Bronchial epithelial cell (primary cell): ENCODE measurements around the gene CHID1. TPM values are rescaled to one million over a fixed set of nuclear protein-coding genes. Genes with fewer than 3 reads are reported as not detected.
A peak's percentile ranks its signal among the peaks of the same experiment; 100 is the strongest.

Experiments used
- DNase-seq: peaks from one replicate; pipeline ENCODE4 v3.0.0-alpha.2; 2010; ENCODE audit warnings: low read depth
- FAIRE-seq: peaks from 2 replicates; lab custom pipeline; 2011; peaks lifted over from hg19 to GRCh38; lab: Jason Lieb, UNC
- H3K27me3 ChIP-seq: 2 replicates; pipeline ENCODE4 v1.5.1; 2011; ENCODE audit warnings: low read length; ENCODE audit not compliant: control insufficient read depth, insufficient read depth
- H3K36me3 ChIP-seq: 2 replicates; pipeline ENCODE4 v1.5.1; 2011; ENCODE audit warnings: low read length; ENCODE audit not compliant: control insufficient read depth, insufficient read depth
- H3K4me3 ChIP-seq: 2 replicates; pipeline ENCODE4 v1.5.1; 2011; ENCODE audit warnings: mild to moderate bottlenecking, low read depth, low read length, control low read depth
- CTCF ChIP-seq: IDR thresholded peaks from 2 replicates; pipeline ENCODE4 v1.5.1; 2011; ENCODE audit warnings: mild to moderate bottlenecking, moderate library complexity, low read length, control low read depth, inconsistent platforms; ENCODE audit not compliant: insufficient read depth, severe bottlenecking
- total RNA-seq: library from RNA; depleted of rRNA; stranded (reverse); fragments of >200 nt; gene quantifications from 2 replicates; pipeline ENCODE4 v1.2.1, GENCODE V29; 2014

The CHID1 gene
- total RNA-seq, 1 donor from 2014 or later, result 42.6 TPM

GRCh38 chr11:837189-837989, 73.2 kb downstream of the CHID1 start:
- H3K27me3 ChIP-seq, result no peaks in the 10 kb centered on the region
- H3K4me3 ChIP-seq, result no peak overlapping the region
- TF ChIP-seq CTCF, result no peak
- DNase-seq (no peak), FAIRE-seq (no peak)
- H3K36me3 ChIP-seq, result peaks cover 42% of the 10 kb centered on the region

- H3K36me3 ChIP-seq, result peaks cover 42% of the 10 kb centered on the region
- H3K4me3 ChIP-seq, result no peak overlapping the region
- TF ChIP-seq CTCF, result no peak
- no peak for FAIRE-seq
- DNase-seq, result no peak
- no peaks in the 10 kb centered on the region for H3K27me3 ChIP-seq
These were observed 73.9 kb downstream of the CHID1 start for GRCh38 chr11:836700-837099.

GRCh38 chr11:836274-836673, 74.3 kb downstream of the CHID1 start:
- no peak for DNase-seq
- FAIRE-seq, result no peak
- H3K36me3 ChIP-seq, result peaks cover 41% of the 10 kb centered on the region
- no peak overlapping the region for H3K4me3 ChIP-seq
- no peak for TF ChIP-seq CTCF
- no peaks in the 10 kb centered on the region for H3K27me3 ChIP-seq

- Histone ChIP-seq H3K36me3 (peaks cover 28% of the 10 kb centered on the region), H3K27me3 (peaks cover 1% of the 10 kb centered on the region), H3K4me3 (peak overlapping the region; percentile 16)
- DNase-seq, result peak; percentile 89
- FAIRE-seq, result peak; percentile 52
- no peak for TF ChIP-seq CTCF
These were observed 76.0 kb downstream of the CHID1 start for GRCh38 chr11:834371-835316.

- peak; percentile 40 for DNase-seq
- peaks cover 2% of the 10 kb centered on the region for H3K27me3 ChIP-seq
- H3K36me3 ChIP-seq, result peaks cover 24% of the 10 kb centered on the region
- peak overlapping the region; percentile 67 for H3K4me3 ChIP-seq
- no peak for FAIRE-seq
- no peak for TF ChIP-seq CTCF
These were observed 76.7 kb downstream of the CHID1 start for GRCh38 chr11:833849-834311.
